Muscle of leg (tissue), 11 donors: ENCODE data around the gene NDUFB6. TPM values are rescaled to one million over a fixed set of nuclear protein-coding genes. Genes with fewer than 3 reads are reported as not detected.
"Not testable (repeated sequence)": the region's sequence is repeated elsewhere in the genome, so short reads cannot be mapped to it uniquely, and the experiment has no call there.

Source experiments
- DNase-seq: peaks from one replicate; pipeline ENCODE4 v3.0.0; 2013
- H3K27ac ChIP-seq: one replicate; pipeline ENCODE4 v1.5.1; 2013; ENCODE audit warnings: mild to moderate bottlenecking, low read length, control low read depth
- H3K27me3 ChIP-seq: one replicate; pipeline ENCODE4 v1.6.1; 2013; ENCODE audit warnings: low read length; ENCODE audit not compliant: control insufficient read depth, insufficient read depth
- H3K36me3 ChIP-seq: one replicate; pipeline ENCODE4 v1.6.1; 2013; ENCODE audit warnings: low read length; ENCODE audit not compliant: control insufficient read depth, insufficient read depth
- H3K4me1 ChIP-seq: one replicate; pipeline ENCODE4 v1.6.1; 2013; ENCODE audit warnings: low read length; ENCODE audit not compliant: control insufficient read depth, insufficient read depth
- H3K4me3 ChIP-seq: one replicate; pipeline ENCODE4 v1.5.1; 2013; ENCODE audit warnings: low read length, control low read depth
- H3K9me3 ChIP-seq: replicated peaks from 2 replicates; pipeline ENCODE4 v1.6.1; 2013; ENCODE audit warnings: low read depth, low read length; ENCODE audit not compliant: control insufficient read depth
- WGBS: methylation state at CpG from one replicate; pipeline ENCODE4 v1.1.5; 2013; ENCODE audit warnings: missing lambda C conversion rate; ENCODE audit not compliant: insufficient coverage; 5-methylcytosine and 5-hydroxymethylcytosine counted together
- polyA plus RNA-seq, 8 donors: library from polyadenylated mRNA; unstranded; fragments of 120-200 nt; gene quantifications; one replicate each; pipeline versions ENCODE4 v1.2.1 to v1.2.3, GENCODE V29; 2013; ENCODE audit warnings: inconsistent platforms in 1 of 8, low replicate concordance in 1 of 8; ENCODE audit not compliant: insufficient read length in 8 of 8, insufficient read depth in 1 of 8
- total RNA-seq: library from RNA; stranded (reverse); fragments of 120-200 nt; gene quantifications from one replicate; pipeline ENCODE4 v1.2.4, GENCODE V29; 2013

Gene NDUFB6
- total and polyA plus RNA-seq, 9 donors, result 55.7 to 79.3 (median 70.9) TPM

GRCh38 chr9:32525709-32526030 is 47.3 kb downstream of the NDUFB6 start:
- peaks cover 13% of the 10 kb centered on the region for H3K4me1 ChIP-seq
- H3K9me3 ChIP-seq, result peaks cover 7% of the 10 kb centered on the region
- H3K27me3 ChIP-seq, result no peaks in the 10 kb centered on the region
- DNase-seq, result no peak
- peaks cover 7% of the 10 kb centered on the region for H3K36me3 ChIP-seq
- 8% methylated on average over 2 of the region's 4 CpGs for WGBS
- peak overlapping the region; percentile 96 for H3K27ac ChIP-seq
- H3K4me3 ChIP-seq, result peak overlapping the region; percentile 55

GRCh38 chr9:32524892-32525708 is 47.9 kb downstream of the NDUFB6 start:
- H3K27ac ChIP-seq, result peak overlapping the region; percentile 96
- peaks cover 9% of the 10 kb centered on the region for H3K9me3 ChIP-seq
- peaks cover 11% of the 10 kb centered on the region for H3K36me3 ChIP-seq
- no peaks in the 10 kb centered on the region for H3K27me3 ChIP-seq
- H3K4me1 ChIP-seq, result peaks cover 13% of the 10 kb centered on the region
- peak; percentile 45 for DNase-seq
- 65% methylated on average over 17 of the region's 22 CpGs for WGBS
- peak overlapping the region; percentile 55 for H3K4me3 ChIP-seq

- not testable (repeated sequence) for H3K27ac ChIP-seq, DNase-seq, H3K27me3 ChIP-seq
- WGBS, result 88% methylated on average over 10 of the region's 11 CpGs
- Histone ChIP-seq H3K4me3 (peak overlapping the region; percentile 55), H3K4me1 (peaks cover 13% of the 10 kb centered on the region), H3K36me3 (peaks cover 11% of the 10 kb centered on the region), H3K9me3 (peaks cover 10% of the 10 kb centered on the region)
Measured at GRCh38 chr9:32524558-32524891, 48.4 kb downstream of the NDUFB6 start.

DNA sequence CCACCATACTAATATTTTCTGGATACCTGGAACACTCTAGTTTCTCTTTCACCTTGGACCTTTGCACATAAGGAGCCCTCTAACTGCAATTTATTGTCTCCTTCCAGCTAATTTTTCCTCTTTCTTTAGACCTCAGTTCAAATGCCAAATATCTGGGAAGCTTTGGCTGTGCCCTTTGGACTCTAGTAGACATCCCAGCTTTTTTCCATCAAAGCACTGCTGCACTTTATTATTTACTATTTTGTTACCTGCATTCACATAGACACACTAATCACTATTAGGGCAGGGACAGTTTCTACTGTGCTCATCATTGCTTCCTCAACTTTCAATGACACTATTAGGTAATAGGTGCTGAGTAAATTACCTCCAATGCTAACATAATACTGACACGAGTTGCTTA is 49.0 kb downstream of the NDUFB6 start:
- Histone ChIP-seq H3K9me3 (peaks cover 10% of the 10 kb centered on the region), H3K27ac (no peak overlapping the region), H3K36me3 (peaks cover 11% of the 10 kb centered on the region), H3K4me1 (peaks cover 13% of the 10 kb centered on the region), H3K4me3 (no peak overlapping the region), H3K27me3 (no peaks in the 10 kb centered on the region)
- no peak for DNase-seq
- WGBS, result no CpG with 5 or more reads among the region's 1 CpG

- DNase-seq, result no peak
- H3K4me3 ChIP-seq, result no peak overlapping the region
- no peaks in the 10 kb centered on the region for H3K27me3 ChIP-seq
- H3K36me3 ChIP-seq, result peaks cover 21% of the 10 kb centered on the region
- no CpG with 5 or more reads among the region's 1 CpG for WGBS
- H3K4me1 ChIP-seq, result peaks cover under 1% of the 10 kb centered on the region
- H3K27ac ChIP-seq, result no peak overlapping the region
- peaks cover 20% of the 10 kb centered on the region for H3K9me3 ChIP-seq
Measured at GRCh38 chr9:32518276-32518675, 54.7 kb downstream of the NDUFB6 start.

- H3K4me3 ChIP-seq, result no peak overlapping the region
- H3K27ac ChIP-seq, result no peak overlapping the region
- H3K4me1 ChIP-seq, result no peaks in the 10 kb centered on the region
- no peak for DNase-seq
- H3K27me3 ChIP-seq, result no peaks in the 10 kb centered on the region
- peaks cover 15% of the 10 kb centered on the region for H3K36me3 ChIP-seq
- H3K9me3 ChIP-seq, result peaks cover 16% of the 10 kb centered on the region
Measured at GRCh38 chr9:32516241-32516640, 56.7 kb downstream of the NDUFB6 start.

GRCh38 chr9:32508728-32509127 is 64.2 kb downstream of the NDUFB6 start:
- Histone ChIP-seq H3K36me3 (peaks cover 6% of the 10 kb centered on the region), H3K4me1 (no peaks in the 10 kb centered on the region)

GRCh38 chr9:32503008-32503407 is 70.0 kb downstream of the NDUFB6 start:
- Histone ChIP-seq H3K27me3 (no peaks in the 10 kb centered on the region), H3K4me1 (no peaks in the 10 kb centered on the region), H3K36me3 (peaks cover 23% of the 10 kb centered on the region), H3K9me3 (peaks cover 3% of the 10 kb centered on the region), H3K4me3 (no peak overlapping the region), H3K27ac (no peak overlapping the region)
- WGBS, result 71% methylated on average over 3 of the region's 3 CpGs
- no peak for DNase-seq

More at GRCh38 chr9:32508728-32509127, 64.2 kb downstream of the NDUFB6 start:
- Histone ChIP-seq H3K27ac (no peak overlapping the region), H3K9me3 (peaks cover 2% of the 10 kb centered on the region), H3K4me3 (no peak overlapping the region), H3K27me3 (no peaks in the 10 kb centered on the region)
- no CpG with 5 or more reads among the region's 1 CpG for WGBS
- no peak for DNase-seq

Other genes with a start within 250 kb of the NDUFB6 start
- 24.8 TPM for gene ACO1, start 188.5 kb downstream of the NDUFB6 start, total RNA-seq
- 10 to 100 TPM; 23.7 to 27.1 (median 24.8) TPM for gene ACO1, start 188.5 kb downstream of the NDUFB6 start, polyA plus RNA-seq
- 6.7 TPM for gene RIGI, start 47.0 kb downstream of the NDUFB6 start, total RNA-seq
- 1 to 10 TPM; 4.3 to 7.1 (median 5.2) TPM for gene RIGI, start 47.0 kb downstream of the NDUFB6 start, polyA plus RNA-seq
- 15.3 TPM for gene SMIM27, start 20.8 kb downstream of the NDUFB6 start, total RNA-seq
- 10 to 100 TPM in 5 of 8 donors, 1 to 10 TPM in 3; 9.2 to 12.3 (median 10.3) TPM for gene SMIM27, start 20.8 kb downstream of the NDUFB6 start, polyA plus RNA-seq
- gene TOPORS, start 20.6 kb downstream of the NDUFB6 start, total RNA-seq, result 19.8 TPM
- gene TOPORS, start 20.6 kb downstream of the NDUFB6 start, polyA plus RNA-seq, result 10 to 100 TPM; 13.6 to 22.5 (median 16.8) TPM
- under 0.01 TPM for gene TAF1L, start 62.5 kb upstream of the NDUFB6 start, total RNA-seq
- gene TAF1L, start 62.5 kb upstream of the NDUFB6 start, polyA plus RNA-seq, result under 1 TPM in 7 of 8 donors, not detected in 1; 0.04 to 0.11 (median 0.05) TPM
- 0.66 TPM for gene TMEM215, start 210.4 kb upstream of the NDUFB6 start, total RNA-seq
- gene TMEM215, start 210.4 kb upstream of the NDUFB6 start, polyA plus RNA-seq, result 1 to 10 TPM in 2 of 8 donors, under 1 TPM in 6; 0.43 to 1.6 (median 0.89) TPM